SK-N-SH treated with all-trans-retinoic acid at 6 μM for 48 hours (cell line): ENCODE results near the gene QSOX1.

ENCODE experiments used
- ATAC-seq: fragments of 200-7000 bp; cut with Tn5 transposase; 3 replicates; pipeline ENCODE4 v1.9.1; 2020; ENCODE audit warnings: mild to moderate bottlenecking, moderate library complexity
- ARNTL ChIP-seq: fragments of 450-650 bp; formaldehyde crosslinking; IDR thresholded peaks from 2 replicates; pipeline ENCODE4 v1.5.0; 2020; ENCODE audit warnings: low read depth, mild to moderate bottlenecking, moderate library complexity, borderline replicate concordance
- BACH2 ChIP-seq: fragments of 250-450 bp; sonication (Bioruptor Pico); IDR thresholded peaks from 2 replicates; pipeline ENCODE4 v1.9.0; 2021; ENCODE audit warnings: mild to moderate bottlenecking, borderline replicate concordance
- CREB5 ChIP-seq: fragments of 250-450 bp; sonication (Bioruptor Pico); IDR thresholded peaks from 2 replicates; pipeline ENCODE4 v1.5.1; 2020; ENCODE audit warnings: low read depth, mild to moderate bottlenecking, moderate library complexity
- CSDC2 ChIP-seq: fragments of 250-450 bp; sonication (Bioruptor Pico); IDR thresholded peaks from 2 replicates; pipeline ENCODE4 v1.5.0; 2020; ENCODE audit warnings: mild to moderate bottlenecking, moderate library complexity
- ESRRG ChIP-seq: fragments of 250-450 bp; sonication (Bioruptor Pico); IDR thresholded peaks from 2 replicates; pipeline ENCODE4 v1.6.1; 2021; ENCODE audit warnings: mild to moderate bottlenecking
- GLIS3 ChIP-seq: fragments of 250-450 bp; sonication (Bioruptor Pico); IDR thresholded peaks from 2 replicates; pipeline ENCODE4 v1.5.0; 2020; ENCODE audit warnings: mild to moderate bottlenecking, moderate library complexity
- ISL1 ChIP-seq: fragments of 250-450 bp; sonication (Bioruptor Pico); IDR thresholded peaks from 2 replicates; pipeline ENCODE4 v2.1.2; 2022; ENCODE audit warnings: mild to moderate bottlenecking, moderate library complexity
- OSR1 ChIP-seq: fragments of 250-450 bp; sonication (Bioruptor Pico); IDR thresholded peaks from 2 replicates; pipeline ENCODE4 v1.8.0; 2022; ENCODE audit warnings: moderate library complexity, mild to moderate bottlenecking, inconsistent platforms
- PPARA ChIP-seq: fragments of 250-450 bp; sonication (Bioruptor Pico); IDR thresholded peaks from 2 replicates; pipeline ENCODE4 v1.5.0; 2020; ENCODE audit warnings: mild to moderate bottlenecking, borderline replicate concordance
- RARB ChIP-seq: fragments of 250-450 bp; sonication (Bioruptor Pico); IDR thresholded peaks from 2 replicates; pipeline ENCODE4 v1.8.0; 2021; ENCODE audit warnings: mild to moderate bottlenecking, moderate library complexity
- SNAI2 ChIP-seq: fragments of 250-450 bp; sonication (Bioruptor Pico); IDR thresholded peaks from 2 replicates; pipeline ENCODE4 v1.5.0; 2020; ENCODE audit warnings: mild to moderate bottlenecking, moderate library complexity
- TCF4 ChIP-seq: fragments of 250-450 bp; sonication (Bioruptor Pico); IDR thresholded peaks from 2 replicates; pipeline ENCODE4 v1.8.0; 2021; ENCODE audit warnings: mild to moderate bottlenecking, moderate library complexity, borderline replicate concordance
- TOX ChIP-seq: fragments of 250-450 bp; sonication (Bioruptor Pico); IDR thresholded peaks from 2 replicates; pipeline ENCODE4 v1.8.0; 2021; ENCODE audit warnings: mild to moderate bottlenecking, moderate library complexity, borderline replicate concordance
- ZC3H10 ChIP-seq: fragments of 250-450 bp; sonication (Bioruptor Pico); IDR thresholded peaks from 2 replicates; pipeline ENCODE4 v1.5.1; 2021; ENCODE audit warnings: mild to moderate bottlenecking, moderate library complexity
- ZFP3 ChIP-seq: fragments of 250-450 bp; sonication (Bioruptor Pico); IDR thresholded peaks from 2 replicates; pipeline ENCODE4 v1.5.0; 2020; ENCODE audit warnings: mild to moderate bottlenecking, moderate library complexity
- ZFP30 ChIP-seq: fragments of 450-650 bp; formaldehyde crosslinking; IDR thresholded peaks from 2 replicates; pipeline ENCODE4 v1.5.0; 2022; ENCODE audit warnings: mild to moderate bottlenecking, moderate library complexity
- ZNF565 ChIP-seq: fragments of 450-650 bp; formaldehyde crosslinking; conservative IDR thresholded peaks from 2 replicates; pipeline ENCODE4 v1.5.0; 2020; ENCODE audit warnings: low read depth, mild to moderate bottlenecking, moderate library complexity
- ZNF70 ChIP-seq: fragments of 450-650 bp; formaldehyde crosslinking; IDR thresholded peaks from 2 replicates; pipeline ENCODE4 v1.5.0; 2020; ENCODE audit warnings: mild to moderate bottlenecking, moderate library complexity
- TF ChIP-seq, protein P1 (sequence below): fragments of 250-450 bp; sonication (Bioruptor Pico); IDR thresholded peaks from 2 replicates; pipeline ENCODE4 v1.5.1; 2021; ENCODE audit warnings: mild to moderate bottlenecking, moderate library complexity
- TF ChIP-seq, protein P2 (sequence below): fragments of 250-450 bp; sonication (Bioruptor Pico); IDR thresholded peaks from 2 replicates; pipeline ENCODE4 v1.8.0; 2020; ENCODE audit warnings: mild to moderate bottlenecking, moderate library complexity, borderline replicate concordance
- TF ChIP-seq, protein P3 (sequence below): fragments of 250-450 bp; sonication (Bioruptor Pico); IDR thresholded peaks from 2 replicates; pipeline ENCODE4 v1.5.0; 2020; ENCODE audit warnings: mild to moderate bottlenecking, moderate library complexity
- TF ChIP-seq, protein P4 (sequence below): fragments of 250-450 bp; sonication (Bioruptor Pico); IDR thresholded peaks from 2 replicates; pipeline ENCODE4 v1.8.0; 2021; ENCODE audit warnings: low read depth, mild to moderate bottlenecking, moderate library complexity, borderline replicate concordance

QSOX1 gene

GRCh38 chr1:180238675-180239074 lies 84.0 kb downstream of the QSOX1 start:
- ATAC-seq: no peak
- TF ChIP-seq ESRRG: no peak
- no peak for TF ChIP-seq ZNF565 (CRISPR knock-in tag)
- no peak for TF ChIP-seq ZNF70 (CRISPR knock-in tag)
- TF ChIP-seq RARB (CRISPR knock-in tag): no peak
- TF ChIP-seq ZFP3 (CRISPR knock-in tag): no peak
- no peak for TF ChIP-seq TOX (CRISPR knock-in tag)
- no peak for TF ChIP-seq SNAI2 (CRISPR knock-in tag)
- no peak for TF ChIP-seq BACH2 (CRISPR knock-in tag)
- TF ChIP-seq ARNTL (CRISPR knock-in tag): no peak
- TF ChIP-seq, protein P1, sequence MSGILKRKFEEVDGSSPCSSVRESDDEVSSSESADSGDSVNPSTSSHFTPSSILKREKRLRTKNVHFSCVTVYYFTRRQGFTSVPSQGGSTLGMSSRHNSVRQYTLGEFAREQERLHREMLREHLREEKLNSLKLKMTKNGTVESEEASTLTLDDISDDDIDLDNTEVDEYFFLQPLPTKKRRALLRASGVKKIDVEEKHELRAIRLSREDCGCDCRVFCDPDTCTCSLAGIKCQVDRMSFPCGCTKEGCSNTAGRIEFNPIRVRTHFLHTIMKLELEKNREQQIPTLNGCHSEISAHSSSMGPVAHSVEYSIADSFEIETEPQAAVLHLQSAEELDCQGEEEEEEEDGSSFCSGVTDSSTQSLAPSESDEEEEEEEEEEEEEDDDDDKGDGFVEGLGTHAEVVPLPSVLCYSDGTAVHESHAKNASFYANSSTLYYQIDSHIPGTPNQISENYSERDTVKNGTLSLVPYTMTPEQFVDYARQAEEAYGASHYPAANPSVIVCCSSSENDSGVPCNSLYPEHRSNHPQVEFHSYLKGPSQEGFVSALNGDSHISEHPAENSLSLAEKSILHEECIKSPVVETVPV (CRISPR knock-in tag): no peak
- no peak for TF ChIP-seq ISL1
- TF ChIP-seq CSDC2 (CRISPR knock-in tag): no peak
- no peak for TF ChIP-seq GLIS3 (CRISPR knock-in tag)
- no peak for TF ChIP-seq TCF4 (CRISPR knock-in tag)
- no peak for TF ChIP-seq CREB5 (CRISPR knock-in tag)
- TF ChIP-seq, protein P2, sequence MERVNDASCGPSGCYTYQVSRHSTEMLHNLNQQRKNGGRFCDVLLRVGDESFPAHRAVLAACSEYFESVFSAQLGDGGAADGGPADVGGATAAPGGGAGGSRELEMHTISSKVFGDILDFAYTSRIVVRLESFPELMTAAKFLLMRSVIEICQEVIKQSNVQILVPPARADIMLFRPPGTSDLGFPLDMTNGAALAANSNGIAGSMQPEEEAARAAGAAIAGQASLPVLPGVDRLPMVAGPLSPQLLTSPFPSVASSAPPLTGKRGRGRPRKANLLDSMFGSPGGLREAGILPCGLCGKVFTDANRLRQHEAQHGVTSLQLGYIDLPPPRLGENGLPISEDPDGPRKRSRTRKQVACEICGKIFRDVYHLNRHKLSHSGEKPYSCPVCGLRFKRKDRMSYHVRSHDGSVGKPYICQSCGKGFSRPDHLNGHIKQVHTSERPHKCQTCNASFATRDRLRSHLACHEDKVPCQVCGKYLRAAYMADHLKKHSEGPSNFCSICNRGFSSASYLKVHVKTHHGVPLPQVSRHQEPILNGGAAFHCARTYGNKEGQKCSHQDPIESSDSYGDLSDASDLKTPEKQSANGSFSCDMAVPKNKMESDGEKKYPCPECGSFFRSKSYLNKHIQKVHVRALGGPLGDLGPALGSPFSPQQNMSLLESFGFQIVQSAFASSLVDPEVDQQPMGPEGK (CRISPR knock-in tag): no peak
- TF ChIP-seq, protein P3, sequence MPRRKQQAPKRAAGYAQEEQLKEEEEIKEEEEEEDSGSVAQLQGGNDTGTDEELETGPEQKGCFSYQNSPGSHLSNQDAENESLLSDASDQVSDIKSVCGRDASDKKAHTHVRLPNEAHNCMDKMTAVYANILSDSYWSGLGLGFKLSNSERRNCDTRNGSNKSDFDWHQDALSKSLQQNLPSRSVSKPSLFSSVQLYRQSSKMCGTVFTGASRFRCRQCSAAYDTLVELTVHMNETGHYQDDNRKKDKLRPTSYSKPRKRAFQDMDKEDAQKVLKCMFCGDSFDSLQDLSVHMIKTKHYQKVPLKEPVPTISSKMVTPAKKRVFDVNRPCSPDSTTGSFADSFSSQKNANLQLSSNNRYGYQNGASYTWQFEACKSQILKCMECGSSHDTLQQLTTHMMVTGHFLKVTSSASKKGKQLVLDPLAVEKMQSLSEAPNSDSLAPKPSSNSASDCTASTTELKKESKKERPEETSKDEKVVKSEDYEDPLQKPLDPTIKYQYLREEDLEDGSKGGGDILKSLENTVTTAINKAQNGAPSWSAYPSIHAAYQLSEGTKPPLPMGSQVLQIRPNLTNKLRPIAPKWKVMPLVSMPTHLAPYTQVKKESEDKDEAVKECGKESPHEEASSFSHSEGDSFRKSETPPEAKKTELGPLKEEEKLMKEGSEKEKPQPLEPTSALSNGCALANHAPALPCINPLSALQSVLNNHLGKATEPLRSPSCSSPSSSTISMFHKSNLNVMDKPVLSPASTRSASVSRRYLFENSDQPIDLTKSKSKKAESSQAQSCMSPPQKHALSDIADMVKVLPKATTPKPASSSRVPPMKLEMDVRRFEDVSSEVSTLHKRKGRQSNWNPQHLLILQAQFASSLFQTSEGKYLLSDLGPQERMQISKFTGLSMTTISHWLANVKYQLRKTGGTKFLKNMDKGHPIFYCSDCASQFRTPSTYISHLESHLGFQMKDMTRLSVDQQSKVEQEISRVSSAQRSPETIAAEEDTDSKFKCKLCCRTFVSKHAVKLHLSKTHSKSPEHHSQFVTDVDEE (CRISPR knock-in tag): no peak
- no peak for TF ChIP-seq ZC3H10 (CRISPR knock-in tag)
- TF ChIP-seq PPARA: no peak
- TF ChIP-seq, protein P4, sequence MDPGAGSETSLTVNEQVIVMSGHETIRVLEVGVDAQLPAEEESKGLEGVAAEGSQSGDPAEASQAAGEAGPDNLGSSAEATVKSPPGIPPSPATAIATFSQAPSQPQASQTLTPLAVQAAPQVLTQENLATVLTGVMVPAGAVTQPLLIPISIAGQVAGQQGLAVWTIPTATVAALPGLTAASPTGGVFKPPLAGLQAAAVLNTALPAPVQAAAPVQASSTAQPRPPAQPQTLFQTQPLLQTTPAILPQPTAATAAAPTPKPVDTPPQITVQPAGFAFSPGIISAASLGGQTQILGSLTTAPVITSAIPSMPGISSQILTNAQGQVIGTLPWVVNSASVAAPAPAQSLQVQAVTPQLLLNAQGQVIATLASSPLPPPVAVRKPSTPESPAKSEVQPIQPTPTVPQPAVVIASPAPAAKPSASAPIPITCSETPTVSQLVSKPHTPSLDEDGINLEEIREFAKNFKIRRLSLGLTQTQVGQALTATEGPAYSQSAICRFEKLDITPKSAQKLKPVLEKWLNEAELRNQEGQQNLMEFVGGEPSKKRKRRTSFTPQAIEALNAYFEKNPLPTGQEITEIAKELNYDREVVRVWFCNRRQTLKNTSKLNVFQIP: no peak
- TF ChIP-seq, all 23 proteins: peak for 0

GRCh38 chr1:180239145-180240096 lies 84.8 kb downstream of the QSOX1 start:
- no peak for ATAC-seq
- no peak for TF ChIP-seq ZFP30 (CRISPR knock-in tag)
- TF ChIP-seq BACH2 (CRISPR knock-in tag): no peak
- no peak for TF ChIP-seq OSR1
- TF ChIP-seq GLIS3 (CRISPR knock-in tag): no peak
- TF ChIP-seq, protein P2 (CRISPR knock-in tag): no peak
- no peak for TF ChIP-seq ARNTL (CRISPR knock-in tag)
- TF ChIP-seq RARB (CRISPR knock-in tag): no peak
- TF ChIP-seq, protein P1 (CRISPR knock-in tag): no peak
- no peak for TF ChIP-seq ZFP3 (CRISPR knock-in tag)
- TF ChIP-seq, protein P3 (CRISPR knock-in tag): no peak
